ENCODE data around the gene DLG2. TPM values are rescaled to one million over a fixed set of nuclear protein-coding genes. Genes with fewer than 3 reads are reported as not detected.

Gene DLG2
- total RNA-seq, 3 donors from 2014 or later, result 4.3 to 12.3 (median 6.9) TPM

DNA sequence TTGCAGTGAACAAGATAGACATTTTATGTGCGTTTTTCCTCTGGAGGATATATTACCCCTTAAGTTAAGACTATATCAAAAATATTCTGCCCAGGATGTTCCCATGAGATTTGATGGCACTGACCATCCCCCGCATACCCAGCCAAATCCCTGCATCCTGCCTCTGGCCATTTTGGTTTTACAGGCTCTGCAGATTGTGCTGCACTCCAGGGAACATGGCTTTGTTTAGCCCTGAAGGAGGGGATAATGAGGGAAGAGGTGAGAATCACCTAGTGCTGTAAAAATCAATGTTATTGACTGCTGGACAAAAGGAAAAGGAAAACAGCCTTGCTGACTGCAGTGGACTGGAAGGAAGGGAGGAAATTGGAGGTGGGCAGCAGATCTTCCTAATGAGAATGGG is 717.4 kb downstream of the DLG2 start:
- DNase-seq (ENCODE audit: low spot score in 2 of 2), result no peak
- H3K4me3 ChIP-seq, result no peak overlapping the region
- no peak overlapping the region for H3K27ac ChIP-seq
- intact Hi-C loops (cut with DNase I; ENCODE audit: low total_unique reads), result no loop called here
- no peaks in the 10 kb centered on the region for H3K4me1 ChIP-seq
- H3K36me3 ChIP-seq, result no peaks in the 10 kb centered on the region
- no peaks in the 10 kb centered on the region for H3K9me3 ChIP-seq
- H3K27me3 ChIP-seq, result no peaks in the 10 kb centered on the region
- TF ChIP-seq, protein P1, sequence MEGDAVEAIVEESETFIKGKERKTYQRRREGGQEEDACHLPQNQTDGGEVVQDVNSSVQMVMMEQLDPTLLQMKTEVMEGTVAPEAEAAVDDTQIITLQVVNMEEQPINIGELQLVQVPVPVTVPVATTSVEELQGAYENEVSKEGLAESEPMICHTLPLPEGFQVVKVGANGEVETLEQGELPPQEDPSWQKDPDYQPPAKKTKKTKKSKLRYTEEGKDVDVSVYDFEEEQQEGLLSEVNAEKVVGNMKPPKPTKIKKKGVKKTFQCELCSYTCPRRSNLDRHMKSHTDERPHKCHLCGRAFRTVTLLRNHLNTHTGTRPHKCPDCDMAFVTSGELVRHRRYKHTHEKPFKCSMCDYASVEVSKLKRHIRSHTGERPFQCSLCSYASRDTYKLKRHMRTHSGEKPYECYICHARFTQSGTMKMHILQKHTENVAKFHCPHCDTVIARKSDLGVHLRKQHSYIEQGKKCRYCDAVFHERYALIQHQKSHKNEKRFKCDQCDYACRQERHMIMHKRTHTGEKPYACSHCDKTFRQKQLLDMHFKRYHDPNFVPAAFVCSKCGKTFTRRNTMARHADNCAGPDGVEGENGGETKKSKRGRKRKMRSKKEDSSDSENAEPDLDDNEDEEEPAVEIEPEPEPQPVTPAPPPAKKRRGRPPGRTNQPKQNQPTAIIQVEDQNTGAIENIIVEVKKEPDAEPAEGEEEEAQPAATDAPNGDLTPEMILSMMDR (IDR thresholded peaks at IDR 0.05), result no peak
- no peak for TF ChIP-seq POLR2AphosphoS5 (IDR thresholded peaks at IDR 0.05)
- no peak for TF ChIP-seq POLR2A (IDR thresholded peaks at IDR 0.05)

DNA sequence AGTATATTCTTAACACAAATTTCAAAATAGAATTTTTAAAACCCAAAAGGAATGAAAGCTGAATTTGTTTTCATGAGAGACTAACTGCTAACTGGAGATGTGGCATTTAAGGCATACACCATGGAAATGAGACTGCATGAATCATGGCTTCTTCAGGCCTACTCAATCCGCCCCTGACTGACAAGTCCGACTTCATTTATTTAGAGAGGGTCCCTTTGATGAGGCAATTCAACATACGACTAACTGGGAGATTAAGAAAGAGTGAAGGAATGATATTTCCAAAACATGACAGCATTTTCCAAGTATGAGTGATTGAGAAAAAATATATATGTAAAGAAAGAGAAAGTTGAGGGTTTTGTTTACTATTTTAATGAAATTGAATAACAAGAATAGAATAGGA is 720.1 kb downstream of the DLG2 start:
- Histone ChIP-seq H3K27me3 (no peaks in the 10 kb centered on the region), H3K36me3 (no peaks in the 10 kb centered on the region), H3K9me3 (no peaks in the 10 kb centered on the region), H3K27ac (no peak overlapping the region), H3K4me3 (no peak overlapping the region), H3K4me1 (no peaks in the 10 kb centered on the region)
- no peak for TF ChIP-seq POLR2AphosphoS5 (IDR thresholded peaks at IDR 0.05)
- TF ChIP-seq, protein P1 (IDR thresholded peaks at IDR 0.05), result no peak
- TF ChIP-seq POLR2A (IDR thresholded peaks at IDR 0.05), result no peak
- intact Hi-C loops (cut with DNase I; ENCODE audit: low total_unique reads), result no loop called here
- DNase-seq (ENCODE audit: low spot score in 2 of 2), result no peak

DNA sequence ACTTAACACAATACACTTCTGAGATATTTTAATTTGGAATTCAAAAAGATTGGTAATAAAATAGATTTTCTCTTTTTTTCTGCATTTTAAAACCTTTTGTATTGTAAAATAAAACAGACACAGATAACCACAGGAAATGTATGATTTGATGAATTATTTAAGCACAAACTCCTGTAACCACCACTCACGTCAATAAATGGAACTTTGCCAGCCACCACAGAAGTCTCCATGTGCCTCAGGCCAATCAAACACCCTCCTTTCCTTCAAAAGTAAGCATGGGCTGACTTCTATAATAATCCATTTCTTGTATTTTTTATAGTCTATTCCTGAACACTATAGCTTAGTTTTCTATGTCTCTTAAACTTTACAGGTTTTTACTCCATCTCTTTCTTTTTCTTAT is 721.7 kb downstream of the DLG2 start:
- Histone ChIP-seq H3K36me3 (no peaks in the 10 kb centered on the region), H3K27ac (no peak overlapping the region), H3K9me3 (no peaks in the 10 kb centered on the region), H3K27me3 (no peaks in the 10 kb centered on the region), H3K4me1 (no peaks in the 10 kb centered on the region), H3K4me3 (no peak overlapping the region)
- DNase-seq (ENCODE audit: low spot score in 2 of 2), result no peak
- TF ChIP-seq POLR2AphosphoS5 (IDR thresholded peaks at IDR 0.05) (no peak), POLR2A (IDR thresholded peaks at IDR 0.05) (no peak)
- TF ChIP-seq, protein P1 (IDR thresholded peaks at IDR 0.05), result no peak
- intact Hi-C loops (cut with DNase I; ENCODE audit: low total_unique reads), result no loop called here

DNA sequence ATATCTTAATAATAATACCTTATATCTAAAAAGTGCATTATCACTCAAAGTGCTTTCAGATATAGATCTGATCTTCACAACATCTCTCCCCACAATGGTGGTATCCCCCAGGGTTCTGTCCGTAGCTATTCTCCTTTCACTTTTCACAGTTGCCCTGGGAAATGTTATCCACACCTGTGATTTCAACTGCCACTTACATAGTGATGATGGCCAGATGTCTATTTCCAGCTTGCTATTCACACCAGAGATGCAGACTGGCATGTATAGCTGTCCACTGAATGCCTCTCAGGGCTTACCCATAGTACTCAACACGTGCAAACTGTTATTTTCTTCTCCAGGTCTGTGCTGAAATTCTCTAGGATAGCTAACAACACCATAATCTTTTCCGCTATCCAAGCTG is 724.7 kb downstream of the DLG2 start:
- Histone ChIP-seq H3K27ac (no peak overlapping the region), H3K4me3 (no peak overlapping the region), H3K36me3 (no peaks in the 10 kb centered on the region), H3K4me1 (no peaks in the 10 kb centered on the region), H3K9me3 (no peaks in the 10 kb centered on the region), H3K27me3 (no peaks in the 10 kb centered on the region)
- TF ChIP-seq POLR2AphosphoS5 (IDR thresholded peaks at IDR 0.05) (no peak), POLR2A (IDR thresholded peaks at IDR 0.05) (no peak)
- TF ChIP-seq, protein P1 (IDR thresholded peaks at IDR 0.05), result no peak
- no peak for DNase-seq (ENCODE audit: low spot score in 2 of 2)
- intact Hi-C loops (cut with DNase I; ENCODE audit: low total_unique reads), result no loop called here

DNA sequence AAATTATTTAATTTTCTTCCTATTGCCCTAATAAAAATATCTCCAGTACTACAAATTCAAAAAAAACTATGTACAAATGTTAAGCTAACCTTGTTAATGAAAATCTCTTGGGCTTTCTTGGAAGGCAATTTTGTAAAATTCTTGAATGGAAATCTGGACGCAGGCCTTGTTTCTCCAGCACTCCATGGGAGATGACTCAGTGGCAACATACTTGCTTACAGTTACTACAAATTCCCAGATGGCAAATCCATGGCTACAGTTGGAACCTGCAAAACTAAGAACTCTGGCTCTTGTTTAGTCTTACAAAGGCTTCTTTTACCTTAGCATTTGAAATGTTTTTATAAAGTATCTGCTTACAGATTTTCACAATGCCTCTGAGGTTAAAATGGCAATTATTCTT is 725.2 kb downstream of the DLG2 start:
- Histone ChIP-seq H3K9me3 (no peaks in the 10 kb centered on the region), H3K27ac (no peak overlapping the region), H3K4me1 (no peaks in the 10 kb centered on the region), H3K4me3 (no peak overlapping the region), H3K36me3 (no peaks in the 10 kb centered on the region), H3K27me3 (no peaks in the 10 kb centered on the region)
- intact Hi-C loops (cut with DNase I; ENCODE audit: low total_unique reads), result no loop called here
- TF ChIP-seq POLR2A (IDR thresholded peaks at IDR 0.05) (no peak), POLR2AphosphoS5 (IDR thresholded peaks at IDR 0.05) (no peak)
- TF ChIP-seq, protein P1 (IDR thresholded peaks at IDR 0.05), result no peak
- DNase-seq (ENCODE audit: low spot score in 2 of 2), result no peak
